Limb (tissue), 2 donors: ENCODE results near the gene SPDYA.
"Not testable (repeated sequence)": the region's sequence is repeated elsewhere in the genome, so short reads cannot be mapped to it uniquely, and the experiment has no call there.

Experiments used
- DNase-seq, 2 donors: peaks; one replicate each; pipeline ENCODE4 v3.0.0-alpha.2; 2016; ENCODE audit errors: extremely low spot score in 2 of 2

The SPDYA gene

GRCh38 chr2:28810384-28811285 is at the start of gene SPDYA:
TSS of gene SPDYA (plus strand) at chr2:28810834. CDS start at chr2:28816015, 5,181 bp downstream.
- peak; percentile 51 to 85 for DNase-seq

GRCh38 chr2:28761420-28761819 is 49.2 kb upstream of the SPDYA start:
- DNase-seq: no peak

- no peak for DNase-seq
Measured at GRCh38 chr2:28764909-28765711, 45.5 kb upstream of the SPDYA start.

- no peak for DNase-seq
Measured at GRCh38 chr2:28766070-28766469, 44.6 kb upstream of the SPDYA start.

- no peak for DNase-seq
Measured at GRCh38 chr2:28767337-28767736, 43.3 kb upstream of the SPDYA start.

- DNase-seq: no peak
Measured at GRCh38 chr2:28768422-28768821, 42.2 kb upstream of the SPDYA start.

GRCh38 chr2:28768952-28769351 is 41.7 kb upstream of the SPDYA start:
- DNase-seq: no peak

GRCh38 chr2:28772351-28772750 is 38.3 kb upstream of the SPDYA start:
- no peak for DNase-seq

- DNase-seq: no peak
Measured at GRCh38 chr2:28776471-28776870, 34.2 kb upstream of the SPDYA start.

- DNase-seq: no peak
Measured at GRCh38 chr2:28778392-28778791, 32.2 kb upstream of the SPDYA start.

GRCh38 chr2:28779001-28779400 is 31.6 kb upstream of the SPDYA start:
- no peak for DNase-seq

- DNase-seq: no peak
Measured at GRCh38 chr2:28780496-28780895, 30.1 kb upstream of the SPDYA start.

GRCh38 chr2:28782423-28782822 is 28.2 kb upstream of the SPDYA start:
- no peak for DNase-seq

- not testable (repeated sequence) for DNase-seq
Measured at GRCh38 chr2:28784570-28784969, 26.1 kb upstream of the SPDYA start.

- no peak for DNase-seq
Measured at GRCh38 chr2:28796620-28797019, 14.0 kb upstream of the SPDYA start.

GRCh38 chr2:28801726-28802125 is 8.9 kb upstream of the SPDYA start:
- DNase-seq: no peak

GRCh38 chr2:28802975-28803429 is 7.6 kb upstream of the SPDYA start:
- DNase-seq: no peak

- DNase-seq: no peak
Measured at GRCh38 chr2:28809927-28810326, 707 bp upstream of the SPDYA start.

GRCh38 chr2:28818053-28818452 is 7.4 kb downstream of the SPDYA start:
- no peak for DNase-seq

- peak; percentile 42 to 51 for DNase-seq
Measured at GRCh38 chr2:28821295-28821958, 10.8 kb downstream of the SPDYA start.

- DNase-seq: no peak
Measured at GRCh38 chr2:28822036-28822435, 11.4 kb downstream of the SPDYA start.

GRCh38 chr2:28824207-28824606 is 13.6 kb downstream of the SPDYA start:
- DNase-seq: no peak
